HG02798 (cell line): Measurements from ENCODE around the gene NCAPG2.
"Not testable (repeated sequence)": the region's sequence is repeated elsewhere in the genome, so short reads cannot be mapped to it uniquely, and the experiment has no call there.

Experiments
- ATAC-seq: cut with Tn5 transposase; IDR thresholded peaks from one replicate; pipeline ENCODE4 v1.9.1; 2021; ENCODE audit warnings: mild to moderate bottlenecking; ENCODE audit not compliant: unreplicated experiment, poor library complexity

The NCAPG2 gene

DNA sequence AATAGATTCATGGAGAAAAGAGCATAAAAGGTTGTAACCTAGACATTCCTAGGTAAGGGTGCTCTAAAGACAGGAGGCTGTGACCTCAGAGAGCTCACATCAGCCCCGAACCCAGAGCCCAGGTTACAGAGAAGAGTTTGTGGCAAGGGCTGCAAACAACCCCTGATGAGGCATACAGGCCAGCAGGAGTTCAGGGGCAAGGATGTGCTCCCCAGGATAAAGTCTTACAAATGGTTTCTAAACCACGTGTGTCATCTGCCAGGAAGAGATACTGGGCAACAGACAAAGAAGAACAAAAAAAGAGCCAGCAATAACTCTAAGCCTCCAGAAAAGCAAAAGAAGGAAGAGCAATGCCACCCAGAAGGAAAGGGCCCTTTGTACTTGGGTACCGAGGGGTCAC lies 27.7 kb downstream of the NCAPG2 start:
- no peak for ATAC-seq

DNA sequence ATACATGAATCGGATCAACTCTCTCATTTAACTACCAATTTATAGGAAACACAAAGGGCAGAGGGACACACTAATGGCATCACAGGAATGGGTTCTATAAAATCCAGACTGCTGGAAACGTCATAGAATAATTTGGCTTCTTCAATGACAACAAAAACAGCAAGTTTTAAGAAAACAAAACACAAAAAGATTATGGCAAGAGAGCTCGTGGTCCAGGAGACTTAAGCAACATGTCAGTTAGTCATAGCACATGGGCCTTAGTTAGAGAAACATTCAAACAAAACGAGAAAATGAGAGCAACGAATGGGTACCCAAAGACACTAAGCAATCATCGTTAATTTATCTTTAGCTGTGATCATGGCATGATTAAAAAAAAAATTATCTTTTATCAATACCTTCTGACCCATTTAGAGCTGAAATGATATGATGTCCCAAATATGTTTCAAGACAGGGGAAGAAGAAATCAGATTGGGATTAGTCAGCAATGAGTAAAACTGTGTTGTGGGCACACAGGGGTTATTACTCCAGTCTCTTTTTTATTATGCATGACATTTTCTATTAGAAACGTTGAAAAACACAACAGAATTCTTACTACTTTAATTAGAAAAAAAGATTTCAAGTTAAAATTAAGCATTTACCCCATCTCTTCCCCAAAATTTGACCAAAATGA lies 28.3 kb downstream of the NCAPG2 start:
- no peak for ATAC-seq

DNA sequence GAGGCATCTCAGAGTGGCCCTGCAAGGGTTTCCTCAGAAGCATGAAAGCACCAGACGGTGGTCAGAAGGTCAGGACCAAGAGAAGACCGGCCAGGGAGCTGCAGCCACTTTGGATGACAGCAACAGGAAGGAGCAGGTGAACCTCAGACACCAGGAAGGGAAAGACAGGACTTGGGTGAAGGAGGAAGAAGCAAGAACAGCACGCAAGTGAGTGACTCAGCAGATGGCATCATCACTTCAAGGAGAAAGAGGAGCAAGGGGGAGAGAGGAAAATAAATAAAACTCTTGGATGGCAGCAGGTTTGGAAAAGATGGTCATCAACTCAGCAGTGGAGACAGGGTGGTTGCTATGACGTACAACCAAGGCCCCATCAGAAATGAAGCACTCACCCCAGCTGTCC lies 31.6 kb downstream of the NCAPG2 start:
- no peak for ATAC-seq

DNA sequence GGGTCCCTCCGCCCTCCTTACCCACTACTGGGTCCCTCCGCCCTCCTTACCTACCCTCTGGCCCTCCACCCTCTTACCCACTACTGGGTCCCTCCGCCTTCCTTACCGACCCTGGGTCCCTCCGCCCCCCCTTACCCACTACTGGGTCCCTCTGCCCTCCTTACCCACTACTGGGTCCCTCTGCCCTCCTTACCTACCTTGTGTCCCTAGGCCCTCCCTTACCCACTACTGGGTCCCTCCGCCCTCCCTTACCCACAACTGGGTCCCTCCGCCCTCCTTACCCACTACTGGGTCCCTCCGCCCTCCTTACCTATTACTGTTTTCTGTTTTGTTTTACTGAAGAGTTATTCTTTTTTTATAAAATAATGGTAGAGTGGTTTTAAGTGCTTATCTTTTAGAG lies 36.5 kb downstream of the NCAPG2 start:
- not testable (repeated sequence) for ATAC-seq

DNA sequence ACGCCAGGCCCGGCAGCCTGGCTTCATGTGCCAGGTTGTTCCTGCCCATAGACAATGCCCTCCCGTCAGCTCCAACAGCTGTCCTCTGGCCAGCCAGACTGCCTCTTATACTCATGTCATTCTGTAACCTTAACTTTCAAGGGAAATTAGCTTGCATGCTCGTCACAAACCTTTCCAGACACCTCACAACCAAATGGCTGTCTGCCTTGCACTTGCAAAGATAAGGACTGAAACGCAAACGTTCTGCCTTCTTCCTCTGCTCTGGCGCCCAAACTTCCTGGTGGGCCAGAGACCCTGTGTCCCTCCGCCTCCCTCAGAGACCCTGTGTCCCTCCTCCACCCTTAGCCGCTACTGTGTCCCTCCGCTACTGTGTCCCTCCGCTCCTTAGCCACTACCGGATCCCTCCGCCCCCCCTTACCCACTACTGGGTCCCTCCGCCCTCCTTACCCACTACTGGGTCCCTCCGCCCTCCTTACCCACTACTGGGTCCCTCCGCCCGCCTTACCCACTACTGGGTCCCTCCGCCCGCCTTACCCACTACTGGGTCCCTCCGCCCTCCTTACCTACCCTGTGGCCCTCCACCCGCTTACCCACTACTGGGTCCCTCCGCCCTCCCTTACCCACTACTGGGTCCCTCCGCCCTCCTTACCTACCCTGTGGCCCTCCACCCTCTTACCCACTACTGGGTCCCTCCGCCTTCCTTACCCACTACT lies 37.5 kb downstream of the NCAPG2 start:
- ATAC-seq = not testable (repeated sequence)

DNA sequence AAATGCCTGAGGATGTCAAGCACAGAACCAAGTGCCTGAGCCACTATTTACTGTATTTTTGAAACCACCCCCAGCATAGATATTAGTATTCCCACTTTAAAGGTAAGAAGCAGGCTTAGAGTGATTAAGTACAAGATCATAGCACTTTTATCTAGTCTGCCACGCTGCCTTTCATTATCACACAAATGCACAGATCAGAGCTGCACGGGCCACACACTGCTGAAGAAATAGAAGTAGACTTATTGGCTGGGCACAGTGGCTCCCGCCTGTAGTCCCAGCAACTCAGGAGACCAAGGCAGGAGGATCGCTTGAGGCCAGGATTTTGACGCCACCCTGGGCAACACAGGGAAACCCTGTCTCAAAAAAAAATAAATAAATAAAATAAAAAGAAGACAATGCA lies 38.2 kb downstream of the NCAPG2 start:
- ATAC-seq = no peak

DNA sequence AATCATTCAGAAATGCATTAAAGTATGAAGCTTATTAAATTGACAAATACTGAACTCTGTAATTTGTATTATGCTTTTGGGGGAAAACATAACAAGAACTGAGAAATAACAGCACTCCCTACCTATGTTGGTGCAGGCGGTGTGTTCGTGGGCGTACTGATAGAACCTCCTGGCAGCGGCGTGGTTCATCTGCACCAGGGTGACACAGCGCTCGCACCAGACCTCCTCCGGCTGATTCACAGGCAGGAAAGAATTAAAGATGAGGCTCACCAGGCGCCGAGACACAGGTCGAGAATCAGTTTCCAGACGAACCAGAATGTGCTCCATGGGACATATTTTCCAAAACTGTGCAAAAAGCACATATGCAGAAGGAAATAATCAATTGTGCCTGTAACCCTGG lies 40.2 kb downstream of the NCAPG2 start:
- no peak for ATAC-seq

DNA sequence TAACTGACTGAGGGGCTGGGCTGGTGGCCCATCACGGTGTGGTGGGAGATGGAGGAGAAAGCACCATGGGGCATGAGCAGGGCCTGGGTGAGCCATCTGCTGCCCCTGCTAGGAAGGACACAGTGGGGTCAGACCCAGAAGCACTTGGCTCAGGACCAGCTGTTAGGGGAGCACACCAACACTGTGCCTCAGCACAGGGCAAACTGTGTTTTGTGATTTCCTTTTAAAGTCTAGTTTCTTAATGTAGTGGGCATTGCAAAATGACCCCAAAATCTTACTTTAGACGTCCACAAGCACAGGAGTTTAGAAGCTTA lies 41.2 kb downstream of the NCAPG2 start:
- no peak for ATAC-seq

DNA sequence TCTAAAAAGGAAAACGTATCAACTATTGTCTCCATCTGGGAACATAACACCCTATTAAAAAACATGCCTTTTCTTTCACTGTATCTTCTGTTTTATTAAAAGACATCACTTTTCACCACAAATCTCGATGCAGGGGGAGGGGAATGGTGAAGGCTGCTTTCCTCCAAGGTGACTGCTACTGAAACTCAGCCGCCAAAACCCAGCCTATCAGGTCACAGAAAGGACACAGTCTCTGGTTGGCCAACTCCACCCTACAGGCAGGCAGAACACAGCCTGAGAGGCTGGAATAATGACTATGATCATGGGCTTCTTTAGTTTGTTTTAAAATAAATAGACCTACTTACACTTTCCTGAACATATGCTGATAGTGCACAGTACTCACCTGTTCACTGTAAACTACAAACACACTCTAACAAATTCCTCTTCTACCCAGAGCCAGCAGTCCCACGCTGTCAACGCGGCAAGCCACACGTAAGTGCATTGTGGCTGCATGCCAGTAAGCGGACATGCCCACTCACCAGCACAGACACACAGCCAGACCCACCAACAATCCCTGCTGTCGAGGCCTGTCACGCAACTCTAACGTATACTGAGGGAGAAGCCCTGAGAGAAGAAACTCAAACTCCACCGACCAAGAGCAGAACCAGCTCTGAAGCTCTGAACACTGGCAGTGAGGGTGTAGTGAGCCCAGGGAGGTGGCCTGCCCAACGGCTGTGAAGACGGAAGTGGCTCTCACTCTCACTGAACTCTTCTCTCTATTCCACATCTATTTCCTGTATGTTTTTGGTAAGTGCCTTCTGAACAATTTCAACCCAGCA lies 41.8 kb downstream of the NCAPG2 start:
- no peak for ATAC-seq

DNA sequence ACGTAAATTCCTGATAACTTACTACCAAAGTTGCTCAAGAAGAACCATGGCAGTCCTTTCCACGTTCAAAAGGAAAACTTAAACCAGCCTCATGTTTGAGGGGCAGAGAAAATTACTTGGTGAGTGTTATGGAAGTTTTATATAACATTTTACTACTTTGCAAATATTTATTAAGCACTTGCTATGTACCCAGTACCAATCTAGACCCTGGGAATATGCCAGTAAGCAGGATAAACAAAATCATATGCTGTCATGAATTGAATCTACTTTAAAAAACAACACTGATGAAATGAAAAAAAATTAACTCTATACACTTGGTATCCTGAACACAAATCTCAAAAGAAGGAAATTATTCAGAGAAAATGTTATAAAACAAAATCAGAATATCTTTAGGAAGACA lies 46.1 kb downstream of the NCAPG2 start:
- no peak for ATAC-seq

DNA sequence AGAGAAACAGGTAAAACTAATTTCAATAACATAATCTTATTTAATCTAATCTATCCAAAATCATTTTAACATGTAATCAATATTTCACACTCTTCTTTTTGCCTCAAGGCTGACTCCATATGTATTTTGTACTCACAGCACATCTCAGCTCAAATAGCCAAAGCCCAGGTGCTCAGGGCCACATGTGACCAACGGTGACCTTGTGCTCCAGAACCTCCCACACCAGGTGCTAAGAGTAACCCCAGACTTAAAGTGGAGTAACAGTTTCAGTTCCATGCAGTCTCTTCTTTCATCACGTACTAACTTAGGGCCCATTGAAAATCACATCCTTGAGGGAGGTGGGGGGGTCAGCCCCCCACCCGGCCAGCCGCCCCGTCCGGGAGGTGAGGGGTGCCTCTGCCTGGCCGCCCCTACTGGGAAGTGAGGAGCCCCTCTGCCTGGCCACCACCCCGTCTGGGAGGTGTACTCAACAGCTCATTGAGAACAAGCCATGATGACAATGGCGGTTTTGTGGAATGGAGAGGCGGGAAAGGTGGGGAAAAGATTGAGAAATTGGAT lies 47.3 kb downstream of the NCAPG2 start:
- peak; percentile 51 for ATAC-seq

DNA sequence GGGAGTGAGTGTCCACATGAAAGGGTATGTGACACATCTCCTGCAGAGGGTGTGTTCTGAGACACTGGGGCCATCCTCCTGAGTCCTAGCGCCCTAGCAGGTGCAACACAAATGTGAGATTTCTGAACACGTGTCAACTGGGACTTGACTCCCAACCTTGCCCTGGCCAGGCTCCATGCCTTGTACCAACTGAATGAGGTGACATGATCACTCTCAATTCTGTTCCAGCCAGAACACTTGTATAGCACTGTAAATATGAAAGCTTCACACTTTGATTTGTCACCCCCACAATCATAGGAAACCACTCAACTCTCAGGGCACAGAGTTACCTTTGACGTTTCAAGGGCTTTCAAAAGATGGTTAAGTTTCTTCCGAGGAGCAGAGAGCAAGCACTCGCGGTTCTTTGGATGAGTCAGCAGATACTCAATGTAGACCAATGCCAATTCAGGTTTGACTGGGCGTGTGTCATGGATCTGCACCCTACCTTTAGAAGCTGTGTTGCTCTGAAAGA lies 48.6 kb downstream of the NCAPG2 start:
- ATAC-seq = peak; percentile 95

DNA sequence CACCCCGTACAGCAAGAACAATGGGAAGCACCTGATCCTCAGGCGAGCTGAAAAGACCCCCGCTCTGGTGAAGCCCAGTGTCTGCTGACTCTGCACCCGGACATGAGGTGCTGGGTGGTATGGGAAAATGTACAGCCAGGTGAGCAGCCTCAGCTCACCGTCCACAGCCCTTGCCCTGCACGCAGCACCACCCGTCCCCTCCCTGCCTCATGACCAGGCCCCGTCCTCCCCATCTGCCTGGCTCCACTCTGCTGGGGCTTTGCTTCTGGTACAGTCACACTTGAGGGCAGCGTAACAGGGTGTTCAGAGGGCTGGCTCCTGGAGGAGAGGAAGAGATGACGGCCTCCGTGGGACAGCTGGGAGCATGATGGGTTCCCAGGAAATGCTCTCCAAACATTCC lies 49.1 kb downstream of the NCAPG2 start:
- no peak for ATAC-seq

DNA sequence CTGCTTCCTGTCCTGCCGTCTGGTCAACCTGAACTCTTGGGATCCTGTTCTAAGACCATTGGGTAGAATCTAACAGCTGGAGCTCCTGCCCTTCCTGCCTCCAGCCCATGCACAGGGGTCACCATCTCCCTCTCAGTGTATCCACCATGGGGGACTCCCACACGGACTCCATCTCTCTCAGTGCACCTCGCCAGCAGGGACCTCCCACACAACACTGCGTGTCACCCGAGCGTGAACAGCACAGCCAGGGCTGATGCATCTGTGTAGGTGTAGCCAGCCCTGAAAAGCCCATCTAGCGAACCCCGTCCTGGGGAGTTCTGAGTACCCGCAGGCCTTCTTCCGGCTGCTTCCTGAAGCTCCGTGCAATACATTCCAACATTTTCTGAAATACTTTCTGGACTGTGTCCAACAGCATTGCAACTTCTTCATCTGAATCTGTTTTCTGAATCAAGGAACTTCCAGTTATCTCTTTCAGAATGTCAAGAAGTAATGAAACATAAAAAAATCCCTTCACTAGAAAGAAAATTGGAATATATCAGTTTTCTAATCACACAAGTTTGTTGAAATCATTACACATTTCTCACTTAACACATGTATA lies 52.5 kb downstream of the NCAPG2 start:
- no peak for ATAC-seq

DNA sequence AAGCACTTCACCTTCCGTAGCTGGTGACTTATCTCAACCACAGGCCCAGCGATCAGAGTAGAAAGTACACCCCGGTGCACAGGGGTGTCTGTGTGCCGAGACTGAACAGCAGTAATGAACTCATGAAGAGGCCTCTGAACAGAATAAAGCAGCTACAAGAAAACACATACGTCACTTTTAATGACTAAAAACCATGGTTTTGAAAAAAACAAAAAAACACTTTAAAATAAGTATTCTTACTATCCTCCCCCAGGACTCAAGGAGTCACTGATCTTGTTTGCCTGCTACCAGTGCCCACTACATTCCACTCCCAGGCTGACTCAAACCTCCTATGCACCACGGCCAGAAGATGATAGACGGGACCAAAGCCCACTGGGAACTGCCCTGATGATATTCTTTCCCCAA lies 53.8 kb downstream of the NCAPG2 start:
- no peak for ATAC-seq

DNA sequence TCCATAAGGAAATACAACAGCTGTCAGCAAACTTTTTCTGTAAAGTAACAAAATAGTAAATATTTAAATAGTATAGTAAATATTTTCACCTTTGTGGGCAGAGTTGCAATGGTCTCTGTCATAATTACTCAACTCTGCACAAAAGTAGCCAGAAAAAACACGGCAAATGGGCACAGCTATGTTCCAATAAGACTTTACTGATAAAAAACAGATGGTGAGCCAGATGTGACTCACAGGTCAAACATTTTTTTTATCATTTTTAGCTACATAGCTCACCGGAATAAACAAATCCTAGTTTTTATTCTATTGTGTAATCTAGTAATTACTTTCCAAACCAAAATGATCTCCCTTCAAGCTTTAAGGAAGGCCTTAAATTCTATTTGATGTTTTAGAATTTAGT lies 55.3 kb downstream of the NCAPG2 start:
- ATAC-seq = no peak

DNA sequence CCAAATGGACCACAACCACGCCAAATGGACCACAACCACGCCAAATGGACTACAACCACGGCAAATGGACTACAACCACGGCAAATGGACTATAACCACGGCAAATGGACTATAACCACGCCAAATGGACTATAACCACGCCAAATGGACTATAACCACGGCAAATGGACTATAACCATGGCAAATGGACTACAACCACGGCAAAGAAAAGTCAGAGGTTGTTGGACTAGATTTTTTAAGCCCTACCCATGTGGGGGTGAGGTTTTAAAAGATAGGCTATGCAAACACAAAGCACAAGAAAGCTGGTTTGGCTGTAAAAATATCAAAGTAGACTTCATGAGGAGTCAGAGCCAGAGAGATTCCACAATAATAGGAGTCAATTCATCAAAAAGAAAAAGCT lies 55.8 kb downstream of the NCAPG2 start:
- no peak for ATAC-seq

DNA sequence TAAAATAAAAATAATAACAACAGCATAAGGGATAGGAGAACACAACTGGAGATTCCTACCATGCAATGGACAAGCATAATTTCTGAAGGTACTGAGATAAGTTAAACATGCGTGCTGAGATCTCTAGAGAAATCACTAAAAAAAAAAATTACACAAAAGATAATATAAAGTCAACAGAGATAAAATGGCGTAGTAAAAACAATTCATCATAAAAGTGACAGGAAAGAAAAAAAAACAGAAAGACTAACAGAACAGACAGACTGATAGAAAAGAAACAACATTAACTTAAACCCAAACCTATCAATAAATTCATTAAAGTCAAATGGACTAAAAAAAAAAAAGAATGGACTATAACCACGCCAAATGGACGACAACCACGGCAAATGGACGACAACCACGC lies 56.4 kb downstream of the NCAPG2 start:
- ATAC-seq = no peak

DNA sequence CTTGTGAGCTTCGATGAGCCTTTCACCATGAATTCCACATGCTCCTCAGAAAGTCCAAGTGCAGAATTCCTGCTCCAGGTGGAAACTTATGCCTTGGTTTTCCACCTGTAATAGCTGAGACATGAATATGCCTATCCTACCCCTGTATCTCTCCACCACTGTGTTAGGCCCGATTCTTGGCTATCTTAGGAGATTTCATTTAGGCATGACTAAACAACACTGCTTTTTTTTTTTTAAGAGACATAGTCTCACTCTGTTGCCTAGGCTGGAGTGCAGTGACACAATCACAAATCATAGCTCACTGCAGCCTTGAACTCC lies 57.2 kb downstream of the NCAPG2 start:
- ATAC-seq = no peak

DNA sequence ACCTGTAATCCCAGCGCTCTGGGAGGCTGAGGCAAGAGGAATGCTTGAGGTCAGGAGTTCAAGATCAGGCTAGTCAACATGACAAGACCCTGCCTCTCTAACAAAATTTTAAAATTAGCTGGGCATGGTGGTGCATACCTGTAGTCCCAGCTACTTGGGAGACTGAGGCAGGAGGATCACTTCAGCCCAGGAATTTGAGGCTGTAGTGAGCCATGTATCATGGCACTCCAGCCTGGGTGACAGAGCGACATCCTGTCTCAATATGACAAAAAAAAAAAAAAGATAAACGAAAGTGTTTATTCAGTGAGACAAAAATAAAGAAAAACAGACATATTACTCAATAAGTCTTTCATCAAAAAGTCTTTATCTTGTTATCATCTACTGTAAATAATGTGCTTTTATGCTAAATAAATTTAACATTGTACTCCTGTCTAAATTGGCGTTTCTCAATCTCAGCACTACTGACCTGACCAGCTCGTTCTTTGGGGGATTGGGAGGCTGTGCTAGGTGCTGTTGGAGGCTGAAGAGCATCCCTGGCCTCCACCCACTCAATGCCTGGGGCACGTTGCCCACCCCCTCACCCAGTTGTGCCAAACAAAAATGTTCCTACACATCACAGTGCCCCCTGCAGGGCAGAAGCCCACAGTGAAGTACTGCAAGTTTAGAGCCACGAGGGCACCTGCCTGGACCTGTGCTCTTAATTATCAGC lies 57.7 kb downstream of the NCAPG2 start:
- ATAC-seq = peak; percentile 49
